Psoas muscle (tissue), 8 donors: ENCODE data around the gene BICRAL. TPM values are rescaled to one million over a fixed set of nuclear protein-coding genes. Genes with fewer than 3 reads are reported as not detected.

ENCODE experiments used
- ATAC-seq, 4 donors: fragments of 200-7000 bp; cut with Tn5 transposase; one replicate each; pipeline ENCODE4 v1.9.1; 2020; ENCODE audit warnings: moderate library complexity in 3 of 4, mild to moderate bottlenecking in 2 of 4
- DNase-seq, 2 donors: peaks; one replicate each; pipeline ENCODE4 v3.0.0-alpha.2; 2020
- H3K27ac ChIP-seq: fragments of 200-600 bp; one replicate; pipeline ENCODE4 v1.8.0; 2022
- H3K27me3 ChIP-seq, 3 donors: fragments of 200-600 bp in 1 of 3; one replicate each; pipeline versions ENCODE4 v1.6.1 to v1.8.0; 2013 to 2022; ENCODE audit warnings: low read length in 2 of 3, mild to moderate bottlenecking in 2 of 3, moderate library complexity in 1 of 3; ENCODE audit not compliant: insufficient read depth in 3 of 3
- H3K36me3 ChIP-seq, 2 donors: fragments of 200-600 bp in 1 of 2; one replicate each; pipeline versions ENCODE4 v1.6.1 to v1.8.0; 2013 to 2022; ENCODE audit warnings: low read depth in 1 of 2, mild to moderate bottlenecking in 1 of 2, moderate library complexity in 1 of 2; ENCODE audit not compliant: insufficient read depth in 1 of 2
- H3K4me1 ChIP-seq: fragments of 200-600 bp; one replicate; pipeline ENCODE4 v1.8.0; 2022
- H3K4me3 ChIP-seq: fragments of 200-600 bp; one replicate; pipeline ENCODE4 v1.8.0; 2022; ENCODE audit warnings: mild to moderate bottlenecking
- H3K9me3 ChIP-seq: fragments of 200-600 bp; one replicate; pipeline ENCODE4 v1.8.0; 2022
- CTCF ChIP-seq: fragments of 200-600 bp; IDR thresholded peaks from one replicate; pipeline ENCODE4 v1.8.0; 2022; ENCODE audit warnings: antibody characterized with exemption
- WGBS, 3 donors: extraction: QIAGEN DNeasy Blood & Tissue Kit; methylation state at CpG; one replicate each; pipeline versions ENCODE4 v1.1.6 to v1.1.7; 2013; 5-methylcytosine and 5-hydroxymethylcytosine counted together
- intact Hi-C, 2 donors: fragments of 100-400 bp; cut with DNase I; formaldehyde crosslinking; loops; one replicate each; pipeline versions ENCODE4 v1.11.0 to v1.14.2; 2022
- polyA plus RNA-seq, 3 donors: library from polyadenylated mRNA; stranded (reverse); fragments of 200-250 nt; gene quantifications; one replicate each; pipeline ENCODE4 v1.2.3, GENCODE V29; 2013
- total RNA-seq, 4 donors: library from RNA; stranded (reverse); fragmentation: NEBNext Ultra II Directional in 2 of 4; extraction: Animal tissue kit (Norgen Biotek cat#: 25700) in 2 of 4; gene quantifications; one replicate each; pipeline versions ENCODE4 v1.2.1 to v1.2.4, GENCODE V29; 2021 to 2023
- donor health status: healthy with polysubstance abuse.
- donor health status: DM: no; HTN: no; CAD: no; lungs with moderate emphysema.
- donor health status: Bipolar disorder and iron deficiency.
- donor health status: healthy.
- donor health status: DM: yes; HTN: yes; CAD: no.
- donor health status: DM: no; HTN: no; CAD: no.
- donor health status: DM: no; HTN: no; CAD: no.
- donor health status: DM: yes; HTN: yes; CAD: no.

The BICRAL gene
- total and polyA plus RNA-seq, 7 donors: 2.8 to 12.2 (median 6.2) TPM

DNA sequence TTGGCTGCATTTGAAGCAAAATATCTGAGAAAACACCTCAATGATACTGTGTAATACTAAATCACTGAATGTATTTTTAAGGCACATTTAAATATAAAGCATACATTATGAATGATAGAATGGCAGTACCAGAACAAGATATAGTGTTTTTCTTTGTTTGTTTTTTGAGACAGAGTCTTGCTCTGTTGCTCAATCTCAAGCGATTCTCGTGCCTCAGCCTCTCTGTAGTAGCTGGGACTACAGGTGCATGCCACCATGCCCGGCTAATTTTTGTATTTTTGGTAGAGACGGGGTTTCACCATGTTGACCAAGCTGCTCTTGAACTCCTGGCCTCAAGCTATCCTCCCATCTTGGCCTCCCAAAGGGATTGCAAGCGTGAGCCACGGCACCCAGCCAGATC is 2.3 kb upstream of the BICRAL start:
- DNase-seq (no peak), ATAC-seq (no peak)
- no peak overlapping the region for H3K27ac ChIP-seq
- no peak for TF ChIP-seq CTCF
- H3K27me3 ChIP-seq: no peaks in the 10 kb centered on the region
- intact Hi-C loops: no loop called here
- 91 to 96% (median 93%) methylated on average over 6 of the region's 6 CpGs for WGBS, 3 donors
- no peak overlapping the region for H3K4me3 ChIP-seq
- H3K4me1 ChIP-seq: no peaks in the 10 kb centered on the region
- no peaks in the 10 kb centered on the region for H3K9me3 ChIP-seq
- H3K36me3 ChIP-seq: no peaks in the 10 kb centered on the region

DNA sequence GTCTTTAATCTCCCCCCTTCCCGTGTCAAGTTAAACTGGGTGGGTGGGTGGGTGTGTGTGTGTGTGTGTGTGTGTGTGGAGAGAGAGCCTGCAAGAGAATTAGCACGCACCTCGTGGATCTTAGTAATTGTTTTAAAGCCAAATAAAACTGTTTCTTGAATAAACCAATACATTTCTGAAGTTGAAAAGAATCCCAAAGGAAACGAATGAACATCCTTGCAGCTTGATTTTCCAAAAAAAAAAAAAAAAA is 381 bp upstream of the BICRAL start:
- H3K4me1 ChIP-seq: peaks cover 14% of the 10 kb centered on the region
- H3K27ac ChIP-seq: peak overlapping the region; percentile 100
- intact Hi-C loops: loop anchor here in 1 of 2 donors (5.0 kb wide), 1 partner anchor 96 kb away; the partner anchor contains the start of gene RPL7L1
- no peaks in the 10 kb centered on the region for H3K27me3 ChIP-seq
- no peaks in the 10 kb centered on the region for H3K9me3 ChIP-seq
- no peak for ATAC-seq
- no peak for TF ChIP-seq CTCF
- no peak for DNase-seq
- no peaks in the 10 kb centered on the region for H3K36me3 ChIP-seq
- 0 to 3% (median 2%) methylated on average over 4 of the region's 4 CpGs for WGBS, 3 donors
- peak overlapping the region; percentile 90 for H3K4me3 ChIP-seq

GRCh38 chr6:42782689-42783176 is 881 bp downstream of the BICRAL start:
- Histone ChIP-seq H3K27me3 (no peaks in the 10 kb centered on the region), H3K4me3 (peak overlapping the region; percentile 90), H3K27ac (peak overlapping the region; percentile 100), H3K9me3 (no peaks in the 10 kb centered on the region), H3K4me1 (peaks cover 24% of the 10 kb centered on the region), H3K36me3 (no peaks in the 10 kb centered on the region)
- WGBS, 3 donors: 0% methylated on average over 28 to 51 of the region's 51 CpGs
- no peak for TF ChIP-seq CTCF
- DNase-seq (peak; percentile 80 to 92), ATAC-seq (peak; percentile 74 to 77 (median 76))
- intact Hi-C loops: loop anchor here (1.0 to 5.0 kb wide), 3 partner anchors 36 to 95 kb away; partner anchors contain the start of genes TBCC (in 2 of the 2) and RPL7L1 (in 1 of the 2)

DNA sequence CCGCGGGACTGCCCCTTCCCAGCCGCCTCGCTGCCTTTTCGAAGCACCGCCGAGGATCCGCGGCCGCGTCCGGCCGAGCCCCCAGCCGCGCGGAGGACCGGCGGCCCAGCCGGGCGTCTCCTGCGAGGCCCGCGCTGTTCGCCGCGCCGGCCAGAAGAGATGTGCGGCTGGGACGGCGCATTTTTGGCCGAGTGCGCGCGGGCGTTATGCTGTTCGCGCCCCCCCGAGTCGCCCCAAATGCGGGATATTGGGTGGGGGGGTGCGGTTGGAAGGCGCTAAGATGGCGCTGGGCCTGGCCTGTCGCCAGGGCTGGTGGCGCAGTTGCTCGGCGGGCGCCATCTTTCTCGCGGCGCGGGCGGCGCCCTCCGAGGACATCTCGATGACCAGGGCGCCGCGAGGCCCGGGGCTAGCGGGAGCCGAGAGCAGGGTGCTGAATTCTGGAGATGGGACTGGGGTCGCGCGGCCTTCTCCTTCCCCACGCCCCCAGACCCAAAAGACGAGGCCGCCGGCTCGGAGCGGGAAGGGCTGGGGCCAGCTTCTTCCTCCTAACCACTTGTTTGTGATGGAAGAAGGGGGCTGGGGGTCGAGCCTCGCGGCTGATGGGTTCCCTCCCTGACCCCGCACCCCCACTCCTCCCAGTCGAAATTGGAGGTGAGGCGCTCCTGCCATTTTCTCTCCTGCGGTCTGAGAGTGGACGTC is 1.5 kb downstream of the BICRAL start:
- peak; percentile 66 to 77 (median 70) for ATAC-seq
- Histone ChIP-seq H3K36me3 (no peaks in the 10 kb centered on the region), H3K27me3 (no peaks in the 10 kb centered on the region), H3K4me1 (peaks cover 28% of the 10 kb centered on the region), H3K4me3 (peak overlapping the region; percentile 90), H3K9me3 (no peaks in the 10 kb centered on the region), H3K27ac (peak overlapping the region; percentile 100)
- TF ChIP-seq CTCF: no peak
- peak; percentile 84 to 91 for DNase-seq
- WGBS, 3 donors: 0% methylated on average over 62 to 79 of the region's 79 CpGs
- intact Hi-C loops: loop anchor here in 1 of 2 donors (2.0 to 5.0 kb wide), 2 partner anchors 37 to 94 kb away; partner anchors contain the start of genes RPL7L1 and TBCC
